ENCODE measurements around the gene CA5B.

The CA5B gene

GRCh38 chrX:15749642-15750610 lies 11.9 kb downstream of the CA5B start:
- DNase-seq = peak; percentile 41

DNA sequence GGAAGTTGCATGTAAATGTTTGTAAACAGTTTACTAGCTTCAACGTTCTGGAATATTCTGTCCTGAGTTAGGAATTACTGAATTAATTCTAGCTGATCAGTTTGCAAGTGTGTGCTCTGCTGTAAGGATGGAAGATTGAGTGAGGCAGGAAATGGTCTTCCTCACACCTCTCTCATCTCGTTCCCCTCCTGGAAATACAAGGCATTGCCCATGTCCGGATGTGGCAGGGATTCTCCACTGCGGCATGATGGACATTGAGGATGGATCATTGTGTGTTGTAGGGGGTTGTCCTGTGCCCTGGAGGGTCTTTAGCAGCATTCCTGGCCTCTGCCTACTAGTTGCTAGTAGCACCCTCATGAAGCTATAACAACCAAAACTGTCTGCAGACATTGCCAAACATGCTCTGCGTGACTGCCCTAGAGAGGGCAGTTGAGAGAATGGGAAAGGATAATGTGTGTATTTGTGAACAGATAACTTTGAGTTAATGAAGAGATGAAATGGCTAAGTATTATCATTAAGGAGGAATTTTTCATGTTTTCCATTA lies 12.6 kb downstream of the CA5B start:
- DNase-seq = peak; percentile 18

GRCh38 chrX:15751155-15751819 lies 13.2 kb downstream of the CA5B start:
- DNase-seq = peak; percentile 64

DNA sequence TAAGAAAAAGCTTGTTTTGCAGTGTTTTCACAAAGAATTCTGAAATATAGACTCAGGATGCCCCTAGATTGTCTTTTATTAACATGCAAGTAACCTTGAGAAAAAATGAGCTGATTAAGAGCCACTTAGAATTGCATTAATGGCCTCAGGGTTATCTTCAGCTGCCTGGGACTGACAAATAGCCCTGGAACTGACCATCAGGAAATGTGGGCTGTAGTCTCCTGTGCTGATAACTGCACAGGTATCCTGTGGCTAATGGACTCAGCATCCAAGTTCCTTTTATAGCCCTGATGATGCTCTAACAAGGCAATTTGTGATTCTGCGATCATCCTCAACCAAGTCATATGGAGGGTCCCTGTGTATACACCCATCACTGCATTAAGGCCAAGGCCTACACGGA lies 17.0 kb downstream of the CA5B start:
- no peak for DNase-seq

DNA sequence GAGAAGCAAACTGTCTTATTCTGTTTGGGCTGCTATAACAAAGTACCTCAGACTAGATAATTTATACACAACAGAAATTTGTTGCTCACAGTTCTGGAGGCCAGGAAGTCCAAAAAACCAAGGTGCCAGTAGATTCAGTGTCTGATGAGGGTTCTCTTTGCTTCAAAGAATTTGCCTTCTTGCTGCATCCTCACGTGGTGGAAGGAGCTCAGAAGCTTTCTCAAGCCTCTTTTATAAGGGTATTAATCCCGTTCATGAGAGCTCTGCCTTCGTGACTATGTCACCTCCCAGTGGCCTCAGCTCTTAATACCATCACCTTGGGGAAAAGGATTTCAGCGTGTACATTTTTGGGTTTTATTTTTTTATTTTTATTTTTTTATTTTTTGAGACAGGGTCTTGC lies 20.1 kb downstream of the CA5B start:
- DNase-seq = no peak

- DNase-seq = peak; percentile 25
Measured at GRCh38 chrX:15759886-15760285, 21.8 kb downstream of the CA5B start.

DNA sequence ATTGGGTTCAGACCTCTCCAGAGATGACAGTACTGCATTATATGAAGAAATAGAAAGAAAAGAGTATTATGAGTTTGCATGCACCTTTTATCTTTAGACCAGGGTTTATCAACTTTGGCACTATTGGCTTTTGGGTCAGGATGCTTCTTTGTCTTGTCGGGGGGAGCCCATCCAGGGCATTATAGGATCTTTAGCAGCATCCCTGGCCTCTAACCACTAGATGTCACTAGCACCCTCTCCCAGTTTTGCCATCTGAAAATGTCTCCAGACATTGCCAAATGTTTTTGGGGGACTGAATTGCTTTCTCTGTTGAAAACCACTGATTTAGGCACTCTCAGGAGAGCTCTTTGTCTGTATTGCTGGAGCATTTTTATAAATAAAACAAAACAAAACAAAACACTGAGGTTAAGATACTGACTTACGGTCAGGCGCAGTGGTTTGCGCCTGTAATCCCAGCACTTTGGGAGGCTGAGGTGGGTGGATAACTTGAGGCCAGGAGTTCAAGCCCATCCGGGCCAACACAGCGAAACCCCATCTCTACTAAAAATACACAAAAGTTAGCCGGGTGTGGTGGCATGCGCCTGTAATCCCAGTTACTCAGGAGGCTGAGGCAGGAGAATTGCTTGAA lies 23.6 kb downstream of the CA5B start:
- peak; percentile 60 for DNase-seq

DNA sequence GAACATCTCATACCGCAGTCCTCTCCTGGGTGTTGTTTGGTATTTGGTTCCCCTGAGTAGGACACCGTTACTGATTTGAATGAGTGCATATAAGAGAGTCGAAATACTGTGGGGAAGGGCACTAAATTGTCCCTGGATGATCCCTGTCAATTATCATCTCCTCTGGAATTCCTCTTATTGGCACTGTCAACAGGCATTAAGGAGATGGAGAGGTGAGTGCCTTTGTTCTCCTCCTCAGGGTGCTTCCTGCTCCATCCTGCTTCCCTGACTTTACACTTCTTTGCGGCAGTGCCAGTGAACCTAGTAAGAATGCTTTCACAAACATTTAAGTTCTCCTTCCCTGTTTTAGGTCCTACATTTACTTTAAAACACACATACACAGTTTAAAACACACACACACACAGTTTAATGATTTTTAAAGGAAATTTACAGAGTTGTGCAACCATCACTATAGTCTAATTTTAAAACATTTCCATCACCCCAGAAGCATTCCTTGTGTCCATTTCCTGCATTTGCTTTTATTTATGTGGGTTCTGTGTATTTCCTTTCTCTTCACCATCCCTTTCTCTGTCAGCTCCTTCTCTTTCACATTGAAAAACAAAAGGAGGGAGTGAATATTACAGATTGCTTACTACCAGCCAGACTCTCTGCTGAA lies 31.4 kb downstream of the CA5B start:
- DNase-seq = no peak

DNA sequence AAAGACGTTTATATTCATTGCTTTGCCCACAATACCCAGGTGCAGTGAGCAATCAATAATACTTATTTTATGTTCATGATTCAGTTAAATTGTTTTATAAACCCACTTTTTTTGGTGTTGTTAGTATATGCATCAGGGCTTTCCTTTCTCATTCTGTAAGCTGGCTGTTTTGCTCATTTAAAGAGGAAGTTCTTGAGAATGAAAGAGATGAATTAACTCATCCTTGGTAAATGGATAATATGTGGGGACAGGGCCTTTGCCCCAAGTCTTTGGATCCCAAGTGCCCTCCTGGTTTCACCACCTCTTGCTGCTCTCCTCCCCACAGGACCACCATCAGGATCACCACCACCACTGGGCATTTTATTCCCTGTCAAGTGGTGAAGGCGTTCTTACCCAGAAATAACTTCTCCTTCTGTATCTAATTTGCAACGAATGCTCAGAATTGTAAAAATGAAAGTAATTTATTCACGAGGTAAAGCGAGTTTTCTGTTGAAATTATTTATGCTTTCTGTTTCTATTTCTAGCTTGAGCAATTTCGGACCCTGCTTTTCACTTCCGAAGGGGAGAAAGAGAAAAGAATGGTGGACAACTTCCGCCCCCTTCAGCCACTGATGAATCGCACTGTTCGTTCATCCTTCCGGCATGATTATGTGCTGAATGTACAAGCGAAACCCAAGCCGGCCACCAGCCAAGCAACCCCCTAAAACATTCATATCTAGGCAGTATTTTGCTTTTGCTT lies 44.1 kb downstream of the CA5B start:
- peak; percentile 65 for DNase-seq

DNA sequence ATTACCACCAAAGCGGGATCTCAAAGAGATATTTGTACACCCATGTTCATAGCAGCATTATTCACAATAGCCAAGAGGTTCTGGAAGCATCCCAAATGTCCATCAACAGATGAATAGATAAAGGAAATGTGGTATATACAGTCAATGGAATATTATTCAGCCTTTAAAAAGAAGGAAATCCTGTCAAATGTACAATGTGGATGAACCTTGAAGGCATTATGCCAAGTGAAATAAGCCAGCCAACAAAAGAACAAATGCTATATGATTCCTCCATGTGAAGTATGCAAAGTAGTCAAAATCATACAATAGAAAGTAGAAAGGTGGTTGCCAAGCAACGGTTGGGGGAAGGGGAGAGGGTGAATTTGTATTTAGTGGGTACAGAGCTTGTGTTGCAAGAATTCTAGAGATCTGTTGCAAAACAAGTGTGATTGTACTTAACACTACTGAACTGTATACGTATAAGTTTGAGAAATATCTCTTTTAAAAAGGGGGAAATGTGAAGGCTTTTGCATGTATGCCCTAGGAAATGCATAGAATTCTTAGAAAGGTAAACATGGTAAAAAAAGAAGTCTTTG lies 47.2 kb downstream of the CA5B start:
- DNase-seq = no peak

DNA sequence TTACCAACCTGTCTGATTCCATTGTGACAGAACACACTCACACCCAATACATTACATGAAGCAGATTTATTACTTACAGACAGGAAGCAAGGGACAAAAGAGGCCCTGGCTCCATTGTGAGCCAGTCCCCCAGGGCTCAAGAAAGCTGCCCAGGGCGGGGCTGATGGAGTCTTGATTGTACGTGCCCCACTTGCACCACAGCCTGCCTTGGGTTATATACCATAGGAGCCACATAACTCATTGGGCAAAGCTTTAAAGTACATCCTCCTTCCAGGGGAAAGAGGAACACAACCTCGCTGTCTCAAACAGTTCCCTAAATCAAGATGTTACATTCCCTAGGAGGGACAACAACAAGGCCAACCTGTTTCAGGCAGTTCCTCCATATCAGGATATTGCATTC lies 48.8 kb downstream of the CA5B start:
- no peak for DNase-seq

DNA sequence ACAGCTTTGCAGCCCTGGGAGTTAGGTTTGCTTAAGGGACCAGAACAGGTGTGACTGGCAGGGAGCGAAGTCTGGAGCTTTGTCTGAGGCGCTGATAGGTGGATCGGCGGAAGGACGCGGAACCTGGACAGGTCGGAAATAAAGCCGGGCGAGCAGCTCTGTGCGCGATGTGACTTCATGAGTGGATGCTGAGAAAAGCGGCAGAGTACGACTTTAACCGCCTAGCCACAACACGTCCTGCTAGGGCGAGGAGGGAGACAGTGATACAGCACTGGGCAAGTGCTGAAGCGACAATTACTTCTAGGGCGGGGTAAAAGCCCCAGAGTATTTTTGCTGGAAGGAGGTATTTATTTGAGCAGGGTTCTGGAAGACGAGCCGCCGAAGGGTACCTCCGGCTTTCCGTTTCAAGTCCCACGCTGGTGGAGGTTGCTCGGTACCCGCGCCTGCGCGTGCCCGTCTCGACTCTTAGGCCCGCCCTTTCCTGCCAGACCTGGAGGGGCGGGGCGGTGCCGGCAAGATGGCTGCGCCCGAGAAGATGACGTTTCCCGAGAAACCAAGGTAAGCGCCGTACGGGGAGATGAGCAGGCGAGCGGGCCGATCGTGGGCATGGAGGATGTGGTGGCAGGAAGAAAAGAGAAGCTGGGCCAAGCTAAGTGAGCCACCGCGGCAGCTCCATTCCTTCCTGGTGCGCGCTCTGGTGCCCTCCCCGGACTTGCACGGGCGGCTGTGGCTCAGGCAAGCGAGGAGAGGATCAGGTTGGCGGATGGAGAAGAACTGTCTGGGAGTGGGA lies 52.1 kb downstream of the CA5B start, which contains the start of gene ZRSR2:
ZRSR2 (plus strand) TSS at position 506 of the 790 bp plus-strand sequence; CDS start at position 518, 12 bp downstream.
- peak; percentile 97 for DNase-seq

DNA sequence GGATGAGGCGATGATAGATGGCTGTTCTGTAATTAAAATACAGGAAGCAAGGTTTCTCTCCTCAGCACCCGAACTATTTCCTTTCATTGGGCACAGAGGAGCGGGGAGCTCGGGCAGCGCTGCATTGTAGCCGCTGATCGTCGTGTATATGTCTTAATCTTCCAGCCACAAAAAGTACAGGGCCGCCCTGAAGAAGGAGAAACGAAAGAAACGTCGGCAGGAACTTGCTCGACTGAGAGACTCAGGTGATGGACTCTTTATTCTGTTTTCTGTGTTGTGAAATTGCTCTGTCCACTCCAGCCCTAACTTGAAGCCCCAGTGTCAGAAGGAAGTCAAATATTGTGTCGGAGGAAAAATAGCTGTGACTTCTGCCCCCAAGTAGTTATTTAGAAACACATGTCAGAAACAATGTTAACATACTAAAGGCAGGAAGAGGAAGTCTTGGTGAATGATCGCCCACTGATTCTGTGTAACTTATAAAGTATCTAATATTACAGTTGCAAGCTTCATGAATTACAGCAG lies 52.8 kb downstream of the CA5B start:
- no peak for DNase-seq

GRCh38 chrX:15797707-15798106 lies 59.6 kb downstream of the CA5B start:
- no peak for DNase-seq

DNA sequence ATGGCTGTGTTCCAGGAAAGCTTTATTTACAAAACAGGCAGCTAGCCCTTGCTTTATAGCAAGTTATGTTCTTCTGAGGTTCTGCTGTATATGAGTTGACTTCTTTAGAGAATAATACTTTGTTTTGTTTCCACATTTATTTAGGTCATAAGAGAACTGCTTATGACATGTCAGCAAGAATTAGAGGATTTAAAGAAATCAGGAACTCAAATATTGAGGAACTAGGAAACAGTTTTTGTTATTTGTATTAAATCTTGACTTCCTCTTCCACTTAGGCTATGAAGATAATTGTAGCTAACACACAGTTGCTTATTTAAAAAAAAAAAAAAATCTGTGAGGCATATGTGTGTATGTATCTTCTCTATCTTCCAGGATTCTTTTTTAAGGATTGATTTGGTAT lies 66.5 kb downstream of the CA5B start:
- DNase-seq = no peak

DNA sequence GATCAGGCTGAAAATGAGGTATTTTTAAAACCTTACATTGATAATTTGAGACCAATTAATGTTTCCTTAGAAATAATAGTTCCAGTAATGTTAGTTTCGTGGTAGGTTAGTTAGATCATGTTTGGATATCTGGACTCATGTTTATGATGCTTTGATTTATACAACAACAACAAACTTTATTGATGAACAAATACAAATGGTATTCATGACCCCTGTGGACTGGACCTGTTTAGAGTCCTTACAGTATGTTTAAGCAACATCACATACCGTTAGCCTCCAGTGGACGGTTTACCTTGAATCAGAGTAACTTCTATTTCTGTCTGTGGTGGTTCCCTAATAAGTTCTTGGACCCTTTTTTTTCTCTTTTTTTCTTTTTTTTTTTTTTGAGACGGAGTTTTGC lies 70.2 kb downstream of the CA5B start:
- DNase-seq = no peak

GRCh38 chrX:15812192-15812938 lies 74.3 kb downstream of the CA5B start:
- DNase-seq = no peak

GRCh38 chrX:15813416-15813815 lies 75.3 kb downstream of the CA5B start:
- no peak for DNase-seq

- DNase-seq = peak; percentile 23
Measured at GRCh38 chrX:15814771-15815365, 76.8 kb downstream of the CA5B start.
